ENCODE data around the gene CINP. TPM values are rescaled to one million over a fixed set of nuclear protein-coding genes. Genes with fewer than 3 reads are reported as not detected.

Gene CINP
- total and polyA plus RNA-seq, 2 of the 13 experiments (the other 11 are each of a cell fraction or from before 2014, with no cell fraction given), result 32.8 to 42.8 TPM

GRCh38 chr14:102304611-102305506 is 57.8 kb downstream of the CINP start, which contains the start of gene MOK (continued):
- TF ChIP-seq DMTF1 (CRISPR knock-in tag; IDR thresholded peaks at IDR 0.05) (no peak), FOXO1 (CRISPR knock-in tag; IDR thresholded peaks at IDR 0.05) (0 out of 2 replicates have a peak, but pooled peaks have one; percentile 19), MAFF (IDR thresholded peaks at IDR 0.05; ENCODE audit: low read depth, low read length) (no peak), ZNF619 (CRISPR knock-in tag; IDR thresholded peaks at IDR 0.05) (peak; percentile 60; the same call in 1 of the 2 replicates), ZHX1 (CRISPR knock-in tag; IDR thresholded peaks at IDR 0.05; ENCODE audit: low read depth) (peak; percentile 22; the same call in 1 of the 2 replicates), ETV5 (CRISPR knock-in tag; IDR thresholded peaks at IDR 0.05; ENCODE audit: borderline replicate concordance) (peak; percentile 28; the same call in 1 of the 2 replicates), RFX1 (IDR thresholded peaks at IDR 0.05) (peak; percentile 100), ZBTB43 (CRISPR knock-in tag; conservative IDR thresholded peaks at IDR 0.05) (no peak), ZNF160 (CRISPR knock-in tag; IDR thresholded peaks at IDR 0.05) (no peak), TFDP1 (CRISPR knock-in tag; IDR thresholded peaks at IDR 0.05; ENCODE audit: borderline replicate concordance) (peak; percentile 47; the same call in 1 of the 2 replicates), SIN3A (IDR thresholded peaks at IDR 0.05; ENCODE audit: borderline replicate concordance, low read depth, low read length) (peak; percentile 97), BRD4 (CRISPR knock-in tag; IDR thresholded peaks at IDR 0.05) (peak; percentile 37; the same call in 1 of the 2 replicates), YY1 (IDR thresholded peaks at IDR 0.05; ENCODE audit: insufficient read depth, insufficient replicate concordance, low read depth, low read length) (peak; percentile 94), ZBTB2 (CRISPR knock-in tag; IDR thresholded peaks at IDR 0.05; ENCODE audit: low read depth) (no peak), PHF21A (CRISPR knock-in tag; IDR thresholded peaks at IDR 0.05) (peak; percentile 74; the same call in 1 of the 2 replicates), ZBTB3 (CRISPR knock-in tag; IDR thresholded peaks at IDR 0.05; ENCODE audit: borderline replicate concordance, low read depth) (no peak), WIZ (CRISPR knock-in tag; IDR thresholded peaks at IDR 0.05) (no peak), FOXP1 (IDR thresholded peaks at IDR 0.05) (no peak), FOXP1 (CRISPR knock-in tag; IDR thresholded peaks at IDR 0.05) (no peak), MAFG (CRISPR knock-in tag; IDR thresholded peaks at IDR 0.05) (no peak)
